Body of pancreas (tissue), 4 donors: ENCODE results near the gene NMNAT3.

ENCODE experiments used
- CTCF ChIP-seq, 7 experiments: fragments of 450-650 bp in 4 of 7; fragments of 200-600 bp in 3 of 7; sonication (generic) in 3 of 7; IDR thresholded peaks; one replicate each; pipeline ENCODE4 v1.5.1; 2016 to 2019; ENCODE audit warnings: antibody characterized with exemption in 7 of 7
- POLR2A ChIP-seq, 3 donors: fragments of 450-650 bp; IDR thresholded peaks; one replicate each; pipeline ENCODE4 v1.6.1; 2016; ENCODE audit warnings: antibody characterized with exemption in 3 of 3, mild to moderate bottlenecking in 2 of 3

- no peak for TF ChIP-seq POLR2A (IDR thresholded peaks at IDR 0.05)
- TF ChIP-seq CTCF (IDR thresholded peaks at IDR 0.05), result no peak
These were observed 34.8 kb downstream of the NMNAT3 start for GRCh38 chr3:139642996-139643395.
